ENCODE measurements around the gene PRPF38B. TPM values are rescaled to one million over a fixed set of nuclear protein-coding genes. Genes with fewer than 3 reads are reported as not detected.

The PRPF38B gene
- total and polyA plus RNA-seq, 12 donors, result 11.2 to 42.7 (median 13.9) TPM

DNA sequence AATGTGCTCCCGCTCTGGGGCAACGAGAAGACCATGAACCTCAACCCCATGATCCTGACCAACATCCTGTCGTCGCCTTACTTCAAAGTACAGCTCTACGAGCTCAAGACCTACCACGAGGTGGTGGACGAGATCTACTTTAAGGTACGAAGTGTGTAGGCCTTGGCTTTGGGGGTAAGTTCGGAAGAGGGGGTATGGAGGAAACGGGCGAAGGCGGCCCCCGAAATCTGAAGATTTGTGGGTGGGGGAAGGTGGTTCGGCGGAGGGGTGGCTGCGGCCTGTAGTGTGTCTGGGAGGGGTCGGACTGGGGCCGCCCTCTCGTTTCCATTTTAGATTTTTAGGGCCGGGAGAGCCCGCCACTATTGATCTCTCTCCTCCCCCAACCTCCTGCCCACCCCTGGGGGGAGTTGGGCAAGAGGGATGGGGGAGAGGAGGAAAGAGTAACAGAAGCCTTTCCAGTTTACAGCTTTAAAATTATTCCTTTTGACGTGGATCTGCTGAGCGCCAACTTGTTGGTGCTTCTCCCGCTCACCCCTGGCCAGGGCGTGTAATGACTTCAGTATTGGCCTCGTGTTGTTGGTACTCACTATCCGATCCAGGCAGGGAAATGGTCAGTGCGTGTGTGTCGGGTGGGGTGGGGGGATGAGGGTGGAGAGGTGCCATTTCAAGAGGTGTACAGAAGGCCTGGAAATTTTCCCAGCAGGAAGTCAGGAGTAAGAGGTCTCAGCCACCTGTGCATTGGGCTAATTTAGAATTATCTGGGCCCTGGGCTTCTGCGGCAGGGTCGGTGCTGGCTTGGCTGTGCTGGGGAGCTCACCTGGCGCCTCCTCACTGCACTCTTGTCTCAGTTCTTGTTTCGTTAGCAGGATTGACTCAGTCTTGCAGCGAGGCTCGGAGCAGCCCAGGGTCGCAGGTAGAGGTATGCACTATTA is 880 bp downstream of the PRPF38B start:
- H3K4me1 ChIP-seq, result peaks cover 0 to 48% (median 33%) of the 10 kb centered on the region in 9 donors
- peak overlapping the region; percentile 60 to 87 (median 82) for H3K4me3 ChIP-seq
- H3K27ac ChIP-seq, result peak overlapping the region; percentile 91 to 99 (median 96)
- 1% methylated on average over 36 of the region's 36 CpGs for WGBS, 2 donors
- TF ChIP-seq, protein P1, sequence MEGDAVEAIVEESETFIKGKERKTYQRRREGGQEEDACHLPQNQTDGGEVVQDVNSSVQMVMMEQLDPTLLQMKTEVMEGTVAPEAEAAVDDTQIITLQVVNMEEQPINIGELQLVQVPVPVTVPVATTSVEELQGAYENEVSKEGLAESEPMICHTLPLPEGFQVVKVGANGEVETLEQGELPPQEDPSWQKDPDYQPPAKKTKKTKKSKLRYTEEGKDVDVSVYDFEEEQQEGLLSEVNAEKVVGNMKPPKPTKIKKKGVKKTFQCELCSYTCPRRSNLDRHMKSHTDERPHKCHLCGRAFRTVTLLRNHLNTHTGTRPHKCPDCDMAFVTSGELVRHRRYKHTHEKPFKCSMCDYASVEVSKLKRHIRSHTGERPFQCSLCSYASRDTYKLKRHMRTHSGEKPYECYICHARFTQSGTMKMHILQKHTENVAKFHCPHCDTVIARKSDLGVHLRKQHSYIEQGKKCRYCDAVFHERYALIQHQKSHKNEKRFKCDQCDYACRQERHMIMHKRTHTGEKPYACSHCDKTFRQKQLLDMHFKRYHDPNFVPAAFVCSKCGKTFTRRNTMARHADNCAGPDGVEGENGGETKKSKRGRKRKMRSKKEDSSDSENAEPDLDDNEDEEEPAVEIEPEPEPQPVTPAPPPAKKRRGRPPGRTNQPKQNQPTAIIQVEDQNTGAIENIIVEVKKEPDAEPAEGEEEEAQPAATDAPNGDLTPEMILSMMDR (IDR thresholded peaks at IDR 0.05), result peak in 3 of 9 donors; percentile 27 to 39 (median 29)
- DNase-seq, result peak in 1 of 2 donors; percentile 49
- peak; percentile 40 to 84 (median 63) for ATAC-seq
- H3K9me3 ChIP-seq, result no peaks in the 10 kb centered on the region
- H3K27me3 ChIP-seq, result no peaks in the 10 kb centered on the region
- intact Hi-C loops (cut with DNase I), result loop anchor here in 7 of 10 donors (1.0 to 10.0 kb wide), 7 partner anchors 48 to 133 kb away; partner anchors contain the start of genes STXBP3 (in 6 of the 7) and EEIG2 (in 1 of the 7)
- H3K36me3 ChIP-seq, result peaks cover 0 to 31% (median 19%) of the 10 kb centered on the region in 9 donors

DNA sequence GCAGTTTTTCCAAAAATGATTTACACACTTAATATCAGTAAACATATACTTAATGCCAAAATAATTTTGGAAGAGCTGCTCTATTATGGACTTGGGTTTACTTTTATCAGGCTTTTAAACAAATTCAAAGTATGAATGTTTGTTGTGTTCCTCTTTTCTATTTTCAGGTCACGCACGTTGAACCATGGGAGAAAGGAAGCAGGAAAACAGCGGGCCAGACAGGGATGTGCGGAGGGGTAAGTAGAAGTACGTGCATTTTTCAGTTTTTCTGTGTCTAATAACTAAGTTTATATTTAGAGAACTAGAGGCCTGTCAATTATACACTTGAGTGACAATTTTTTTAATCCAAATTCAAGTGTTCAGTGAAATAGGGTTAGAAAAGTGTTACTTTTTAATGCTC is 3.4 kb downstream of the PRPF38B start:
- Histone ChIP-seq H3K27ac (peak overlapping the region in 1 of 10 donors; percentile 24), H3K4me1 (peaks cover 0 to 57% (median 36%) of the 10 kb centered on the region in 9 donors), H3K4me3 (peak overlapping the region in 2 of 10 donors; percentile 68 to 80), H3K9me3 (no peaks in the 10 kb centered on the region), H3K36me3 (peaks cover 0 to 57% (median 44%) of the 10 kb centered on the region in 9 donors), H3K27me3 (no peaks in the 10 kb centered on the region)
- TF ChIP-seq, protein P1 (IDR thresholded peaks at IDR 0.05), result no peak
- WGBS, 2 donors, result 61% methylated on average over 5 of the region's 5 CpGs
- no peak for ATAC-seq
- no peak for DNase-seq
- intact Hi-C loops (cut with DNase I), result loop anchor here in 3 of 10 donors (5.0 to 10.0 kb wide), 4 partner anchors 47 to 119 kb away; partner anchors contain the start of gene STXBP3 (in 1 of the 3)

DNA sequence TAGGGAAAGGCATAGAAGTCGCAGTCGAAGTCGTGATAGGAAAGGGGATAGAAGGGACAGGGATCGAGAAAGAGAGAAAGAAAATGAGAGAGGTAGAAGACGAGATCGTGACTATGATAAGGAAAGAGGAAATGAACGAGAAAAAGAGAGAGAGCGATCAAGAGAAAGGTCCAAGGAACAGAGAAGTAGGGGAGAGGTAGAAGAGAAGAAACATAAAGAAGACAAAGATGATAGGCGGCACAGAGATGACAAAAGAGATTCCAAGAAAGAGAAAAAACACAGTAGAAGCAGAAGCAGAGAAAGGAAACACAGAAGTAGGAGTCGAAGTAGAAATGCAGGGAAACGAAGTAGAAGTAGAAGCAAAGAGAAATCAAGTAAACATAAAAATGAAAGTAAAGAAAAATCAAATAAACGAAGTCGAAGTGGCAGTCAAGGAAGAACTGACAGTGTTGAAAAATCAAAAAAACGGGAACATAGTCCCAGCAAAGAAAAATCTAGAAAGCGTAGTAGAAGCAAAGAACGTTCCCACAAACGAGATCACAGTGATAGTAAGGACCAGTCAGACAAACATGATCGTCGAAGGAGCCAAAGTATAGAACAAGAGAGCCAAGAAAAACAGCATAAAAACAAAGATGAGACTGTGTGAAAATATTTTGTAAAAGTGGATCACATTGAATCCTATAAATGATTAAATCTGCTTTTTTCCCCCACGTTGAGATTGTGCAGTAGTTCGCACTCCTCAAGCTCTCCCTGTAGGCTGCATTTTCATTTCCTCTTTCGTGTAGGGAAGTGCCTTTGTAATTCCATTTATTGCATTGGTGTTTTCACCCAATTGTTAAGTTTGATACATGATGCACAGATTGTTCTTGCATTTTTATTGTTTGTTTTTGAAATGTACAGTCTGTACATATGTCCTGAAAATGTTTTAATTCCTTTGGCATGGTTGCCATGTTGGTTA is 7.5 kb downstream of the PRPF38B start:
- peaks cover 0 to 48% (median 16%) of the 10 kb centered on the region in 9 donors for H3K4me1 ChIP-seq
- TF ChIP-seq, protein P1 (IDR thresholded peaks at IDR 0.05), result no peak
- H3K27ac ChIP-seq, result peak overlapping the region in 1 of 10 donors; percentile 71
- H3K27me3 ChIP-seq, result no peaks in the 10 kb centered on the region
- intact Hi-C loops (cut with DNase I), result loop anchor here in 3 of 10 donors (5.0 to 10.0 kb wide), 4 partner anchors 43 to 115 kb away; partner anchors contain the start of gene STXBP3 (in 1 of the 3)
- H3K9me3 ChIP-seq, result no peaks in the 10 kb centered on the region
- peaks cover 0 to 74% (median 52%) of the 10 kb centered on the region in 9 donors for H3K36me3 ChIP-seq
- 84 to 86% methylated on average over 22 of the region's 22 CpGs for WGBS, 2 donors
- peak in 1 of 8 donors; percentile 44 for ATAC-seq
- DNase-seq, result no peak
- peak overlapping the region in 1 of 10 donors; percentile 12 for H3K4me3 ChIP-seq
